ENCODE results near the gene VAMP1.
A peak's percentile ranks its signal among the peaks of the same experiment; 100 is the strongest.
"Not testable (repeated sequence)": the region's sequence is repeated elsewhere in the genome, so short reads cannot be mapped to it uniquely, and the experiment has no call there.

The VAMP1 gene

DNA sequence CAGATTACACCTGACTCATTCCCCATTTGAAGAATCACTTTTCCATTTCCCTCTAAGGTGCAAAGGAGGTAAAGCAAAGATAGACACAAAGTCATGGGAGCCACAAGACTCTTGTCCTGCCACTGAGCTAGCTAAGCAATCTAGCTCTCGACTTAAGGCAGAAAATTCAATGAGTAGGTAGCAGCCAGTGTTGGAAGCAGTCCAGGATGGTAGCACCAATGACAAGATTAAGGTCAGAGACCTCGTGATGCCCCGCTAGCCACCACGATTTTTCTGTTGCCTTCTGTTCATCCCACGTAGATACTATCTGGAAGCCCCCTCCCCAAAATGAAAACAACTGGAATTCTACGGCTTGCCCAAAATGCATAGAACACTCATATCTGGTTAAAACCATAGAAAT lies 1.4 kb downstream of the VAMP1 start:
- no peak for DNase-seq

DNA sequence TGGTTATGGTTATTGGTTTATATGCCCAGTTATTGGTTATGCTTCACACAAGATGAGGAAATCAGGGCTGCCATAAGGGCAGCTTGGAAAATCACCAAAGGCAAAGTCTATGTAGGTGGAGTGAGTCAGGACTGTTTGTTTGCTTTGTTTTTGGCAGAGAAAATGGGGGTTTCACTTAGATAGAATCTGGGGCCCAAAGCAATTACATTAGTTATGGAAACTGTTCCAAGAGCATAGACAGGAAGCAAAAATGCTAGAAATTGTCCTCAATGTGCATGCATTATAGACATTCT lies 2.2 kb downstream of the VAMP1 start:
- no peak for DNase-seq

DNA sequence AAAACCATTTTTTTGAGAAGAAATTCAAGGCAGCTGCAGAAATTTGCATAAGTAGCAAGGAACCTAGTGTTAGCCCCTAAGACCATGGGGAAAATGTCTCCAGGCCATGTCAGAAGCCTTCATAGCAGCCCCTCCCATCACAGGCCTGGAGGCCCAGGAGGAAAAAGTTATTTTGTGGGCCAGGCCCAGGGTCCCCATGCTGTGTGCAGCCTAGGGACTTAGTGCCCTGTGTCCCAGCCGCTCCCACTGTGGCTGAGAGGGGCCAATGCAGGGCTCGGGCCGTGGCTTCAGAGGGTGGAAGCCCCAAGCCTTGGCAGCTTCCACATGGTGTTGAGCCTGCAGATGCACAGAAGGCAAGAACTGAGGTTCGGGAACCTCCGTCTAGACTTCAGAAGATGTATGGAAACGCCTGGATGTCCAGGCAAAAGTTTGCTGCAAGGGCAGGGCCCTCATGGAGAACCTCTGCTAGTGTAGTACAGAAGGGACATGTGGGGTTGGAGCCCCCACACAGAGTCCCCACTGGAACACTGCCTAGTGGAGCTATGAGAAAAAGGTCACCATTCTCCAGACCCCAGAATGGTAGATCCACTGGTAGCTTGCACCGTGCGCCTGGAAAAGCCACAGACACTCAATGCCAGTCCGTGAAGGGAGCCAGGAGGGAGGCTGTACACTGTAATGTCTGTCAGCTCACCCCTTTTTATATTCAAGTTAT lies 2.8 kb downstream of the VAMP1 start:
- DNase-seq: not testable (repeated sequence)

DNA sequence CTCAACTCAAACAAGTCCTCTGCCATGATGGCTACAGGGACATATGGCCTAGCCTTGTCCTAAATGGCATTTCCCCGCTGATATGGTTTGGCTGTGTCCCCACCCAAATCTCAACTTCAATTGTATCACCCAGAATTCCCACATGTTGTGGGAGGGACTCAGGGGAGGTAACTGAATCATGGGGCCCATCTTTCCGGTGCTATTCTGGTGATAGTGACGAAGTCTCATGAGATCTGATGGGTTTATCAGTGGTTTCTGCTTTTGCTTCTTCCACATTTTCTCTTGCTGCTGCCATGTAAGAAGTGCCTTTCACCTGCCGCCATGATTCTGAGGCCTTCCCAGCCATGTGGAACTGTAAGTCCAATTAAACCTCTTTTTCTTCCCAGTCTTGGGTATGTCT lies 3.7 kb downstream of the VAMP1 start:
- not testable (repeated sequence) for DNase-seq

DNA sequence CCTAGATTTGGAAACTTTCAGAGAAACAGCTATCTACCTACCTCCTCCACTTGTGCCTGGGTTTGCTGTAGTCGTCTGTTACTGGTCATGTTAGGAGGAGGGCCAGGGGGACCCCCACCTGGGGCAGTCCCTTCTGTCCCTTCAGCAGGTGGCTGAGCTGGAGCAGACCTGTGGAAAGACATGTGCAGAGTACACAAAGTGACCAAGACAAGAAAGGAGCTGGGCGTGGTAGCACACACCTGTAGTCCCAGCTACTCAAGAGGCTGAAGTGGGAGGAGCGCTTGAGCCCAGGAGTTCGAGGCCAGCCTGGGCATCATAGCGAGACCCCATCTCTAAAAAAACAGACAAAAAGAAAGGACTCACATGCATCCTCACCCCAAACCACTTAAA lies 4.3 kb downstream of the VAMP1 start:
- DNase-seq: no peak

DNA sequence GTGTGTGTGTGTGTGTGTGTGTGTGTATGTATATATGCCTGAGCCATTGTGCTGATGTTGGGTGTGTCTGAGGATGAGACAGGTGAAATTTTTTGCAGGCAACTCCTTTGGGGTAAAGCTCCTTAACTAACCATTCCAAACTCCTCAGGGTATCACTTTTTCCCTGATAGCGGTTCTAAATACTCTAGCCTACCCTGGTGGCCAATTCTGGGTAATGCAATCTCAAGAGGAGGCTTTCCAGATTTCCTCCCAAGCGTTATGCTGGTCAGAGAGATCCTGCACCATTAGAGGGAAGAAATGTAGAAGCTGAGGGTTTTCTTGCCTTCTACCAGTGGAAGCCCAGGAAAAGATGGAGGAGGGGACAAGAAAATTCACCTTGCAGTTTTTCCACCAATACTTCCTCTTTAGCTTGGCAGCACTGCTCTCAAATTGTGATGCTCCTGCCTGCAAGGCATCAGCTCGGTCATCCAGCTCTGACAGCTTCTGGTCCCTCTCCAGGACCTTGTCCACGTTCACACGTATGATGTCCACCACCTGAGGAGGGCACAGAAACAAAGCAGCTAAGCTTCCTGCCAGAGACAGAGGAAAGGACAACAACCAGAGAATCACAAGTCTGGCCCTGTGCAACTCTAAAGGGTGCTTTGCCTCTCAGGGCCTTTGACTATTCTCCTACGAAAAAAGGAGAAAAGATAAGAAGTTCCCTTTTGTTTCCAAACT lies 4.9 kb downstream of the VAMP1 start:
- peak; percentile 82 for DNase-seq

DNA sequence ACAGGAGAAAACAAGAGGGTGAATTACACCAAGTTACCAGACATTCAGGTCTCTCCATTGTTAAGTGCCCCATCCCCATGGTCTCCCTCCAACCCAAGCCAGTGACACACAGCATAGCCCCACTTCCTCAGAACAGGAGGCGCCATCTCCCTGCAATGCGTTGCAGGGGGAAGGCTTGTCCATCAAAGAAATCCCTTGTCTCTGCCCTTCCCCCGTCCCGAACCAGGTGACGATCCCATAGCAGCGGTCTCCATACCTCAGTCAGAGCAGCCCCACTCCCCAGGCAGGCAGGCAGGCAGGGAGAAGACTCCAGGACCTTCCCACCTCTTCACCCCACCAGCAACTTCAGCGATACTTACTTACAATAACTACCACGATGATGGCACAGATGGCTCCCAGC lies 5.9 kb downstream of the VAMP1 start:
- no peak for DNase-seq

DNA sequence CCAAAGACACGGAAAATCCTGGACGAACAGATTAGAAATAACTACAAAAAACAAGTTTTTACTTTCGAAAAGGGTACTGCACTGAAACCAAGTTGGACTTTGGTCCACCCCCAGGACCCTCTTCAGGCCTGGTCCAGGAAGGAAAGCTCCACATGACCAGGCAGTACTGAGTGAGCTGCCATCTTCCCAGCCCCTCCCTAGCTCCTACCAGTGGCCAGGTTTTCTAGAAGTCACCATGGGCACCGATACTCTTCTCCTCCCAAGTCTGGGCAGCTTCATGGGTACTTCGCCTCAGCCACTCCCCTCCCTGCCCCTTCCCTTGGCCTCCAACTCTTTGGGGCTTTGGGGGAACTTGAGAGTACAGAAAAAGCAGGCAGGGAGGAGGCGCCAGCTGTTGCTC lies 6.6 kb downstream of the VAMP1 start:
- DNase-seq: no peak

DNA sequence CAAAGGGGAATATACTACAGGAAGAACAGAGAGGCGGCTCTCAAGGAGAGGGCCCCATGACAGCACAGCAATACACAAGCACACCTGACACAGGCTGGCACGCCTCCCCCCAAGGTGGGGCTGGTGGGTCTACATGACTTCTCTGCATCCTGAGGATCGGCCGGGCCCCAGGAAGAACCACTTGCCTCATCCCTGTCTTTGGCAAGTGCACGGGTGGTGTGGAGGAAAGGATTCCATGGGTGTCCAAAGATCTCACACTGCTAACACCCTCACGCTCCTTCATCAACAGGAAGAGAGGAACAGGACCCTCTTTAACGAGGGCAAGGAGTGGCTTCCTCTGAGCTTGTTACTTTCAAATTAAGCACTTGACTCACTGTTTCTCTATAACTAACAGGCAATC lies 7.3 kb downstream of the VAMP1 start:
- no peak for DNase-seq

DNA sequence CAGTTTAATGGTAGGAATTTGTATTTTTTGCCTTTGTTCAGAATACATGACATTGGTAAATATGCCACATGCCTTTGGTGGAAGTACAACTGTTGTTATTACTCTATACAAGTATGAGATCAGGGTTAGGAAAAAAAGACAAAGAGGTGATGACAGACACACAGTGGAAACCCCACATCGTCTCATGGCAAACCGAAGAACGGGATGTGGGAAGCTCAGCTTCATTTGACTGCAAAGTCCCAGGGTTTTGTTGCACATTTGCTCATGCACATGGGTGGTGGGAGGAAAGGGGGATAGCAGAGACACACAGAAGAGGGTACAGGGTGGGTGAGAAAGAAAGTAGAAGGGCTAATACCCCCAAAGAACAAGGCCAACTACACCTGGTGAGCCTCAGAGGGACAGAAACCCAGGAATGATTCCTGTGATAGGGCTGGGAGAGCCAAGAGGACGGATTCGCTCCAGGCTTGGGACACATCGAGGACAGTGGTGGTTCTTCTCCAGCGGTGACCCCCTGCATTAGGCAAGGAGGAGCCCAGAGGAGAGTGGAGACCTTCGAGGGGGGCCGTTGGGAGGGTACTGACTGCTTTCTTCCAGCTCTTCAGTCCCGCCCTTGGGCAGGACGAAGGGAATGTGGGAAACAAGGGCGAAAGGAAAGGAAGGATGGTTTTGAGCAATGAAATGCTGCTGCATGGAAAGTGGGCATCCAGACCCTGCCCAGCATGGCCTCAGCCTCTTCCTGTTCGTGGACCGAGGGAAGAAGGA lies 8.1 kb downstream of the VAMP1 start:
- DNase-seq: no peak

DNA sequence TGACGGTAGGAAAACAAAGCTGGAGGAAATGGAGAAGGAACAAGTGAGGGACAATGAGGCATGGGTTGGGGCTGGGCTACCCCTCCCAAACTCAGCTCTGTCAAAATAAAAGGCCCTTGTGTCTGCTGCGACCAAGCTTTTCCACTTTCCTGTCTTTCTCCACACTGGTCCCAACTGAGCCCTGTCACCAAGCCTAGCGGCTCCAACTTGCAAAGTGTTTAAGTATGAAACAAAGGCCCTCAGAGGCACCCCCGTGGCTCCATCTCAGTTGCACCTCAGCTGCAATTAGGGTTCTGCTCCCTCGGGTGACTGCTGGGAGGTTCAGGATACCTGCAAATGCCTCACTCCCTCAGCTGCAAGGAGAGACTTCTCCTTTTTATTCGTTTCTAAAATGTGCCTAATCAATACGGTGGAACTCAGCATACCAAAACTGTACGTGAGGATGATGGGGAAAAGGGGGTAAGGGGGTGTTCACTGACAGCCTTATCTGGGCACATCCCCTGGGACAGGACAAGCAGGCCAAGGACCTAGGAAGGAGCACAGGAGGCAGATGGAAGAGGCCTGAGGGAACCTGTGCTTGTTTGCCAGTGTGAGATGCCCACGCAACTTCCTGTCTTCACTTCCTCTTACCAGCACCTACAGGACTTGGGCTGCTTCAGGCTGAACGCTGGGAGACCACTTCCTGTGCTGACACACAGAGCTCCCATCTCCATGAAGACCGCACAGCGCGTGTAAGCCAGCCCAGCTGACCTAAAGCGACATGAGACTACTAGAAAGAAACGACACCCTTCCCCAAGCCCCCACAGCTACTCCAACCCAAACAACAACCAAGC lies 8.9 kb downstream of the VAMP1 start:
- DNase-seq: no peak

DNA sequence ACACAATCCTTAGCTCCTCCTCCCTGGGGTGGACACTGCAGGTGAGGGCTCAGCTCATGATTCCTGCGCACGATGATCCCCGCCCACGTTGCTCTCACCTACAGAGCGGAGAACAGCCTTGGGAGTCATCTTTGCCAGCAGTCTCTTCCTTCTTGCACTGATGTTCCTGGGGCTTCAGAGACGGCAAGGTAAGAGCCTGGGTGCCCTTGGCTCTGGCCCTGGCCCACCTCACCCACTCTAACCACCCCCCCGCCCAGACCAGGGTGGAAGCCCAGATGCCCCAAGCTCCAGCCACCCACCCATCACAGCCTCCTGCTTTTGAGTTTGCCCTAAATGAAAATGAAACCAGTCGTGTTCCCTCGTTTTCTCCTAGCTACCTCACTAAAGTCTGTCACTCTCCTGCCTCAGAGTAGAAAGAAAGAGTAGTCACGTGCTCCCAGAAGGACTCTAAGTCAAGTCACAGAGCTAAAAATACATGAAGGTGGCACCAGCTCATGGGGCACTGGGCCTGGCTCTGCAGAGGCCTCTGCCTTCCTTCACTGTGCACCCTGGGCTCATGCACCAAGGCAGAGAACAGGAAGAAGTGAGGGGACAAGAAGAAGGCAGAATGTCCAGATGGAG lies 9.6 kb downstream of the VAMP1 start:
- DNase-seq: no peak

DNA sequence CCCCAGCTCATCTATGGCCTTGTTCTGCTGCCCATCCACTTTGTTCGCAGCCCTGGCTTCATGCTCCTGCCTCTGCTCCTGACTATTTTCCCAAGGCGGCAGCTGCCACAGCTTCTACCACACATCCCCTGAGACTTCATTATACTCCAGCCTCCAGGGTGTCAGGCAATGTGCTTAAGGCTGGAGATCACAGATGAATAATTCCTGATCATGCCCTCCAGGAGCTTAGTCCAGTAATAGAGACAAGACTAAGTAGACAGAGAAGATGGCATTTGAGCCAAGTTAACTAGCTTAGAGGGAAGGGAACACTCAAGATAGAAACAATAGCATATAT lies 11.5 kb downstream of the VAMP1 start:
- no peak for DNase-seq

DNA sequence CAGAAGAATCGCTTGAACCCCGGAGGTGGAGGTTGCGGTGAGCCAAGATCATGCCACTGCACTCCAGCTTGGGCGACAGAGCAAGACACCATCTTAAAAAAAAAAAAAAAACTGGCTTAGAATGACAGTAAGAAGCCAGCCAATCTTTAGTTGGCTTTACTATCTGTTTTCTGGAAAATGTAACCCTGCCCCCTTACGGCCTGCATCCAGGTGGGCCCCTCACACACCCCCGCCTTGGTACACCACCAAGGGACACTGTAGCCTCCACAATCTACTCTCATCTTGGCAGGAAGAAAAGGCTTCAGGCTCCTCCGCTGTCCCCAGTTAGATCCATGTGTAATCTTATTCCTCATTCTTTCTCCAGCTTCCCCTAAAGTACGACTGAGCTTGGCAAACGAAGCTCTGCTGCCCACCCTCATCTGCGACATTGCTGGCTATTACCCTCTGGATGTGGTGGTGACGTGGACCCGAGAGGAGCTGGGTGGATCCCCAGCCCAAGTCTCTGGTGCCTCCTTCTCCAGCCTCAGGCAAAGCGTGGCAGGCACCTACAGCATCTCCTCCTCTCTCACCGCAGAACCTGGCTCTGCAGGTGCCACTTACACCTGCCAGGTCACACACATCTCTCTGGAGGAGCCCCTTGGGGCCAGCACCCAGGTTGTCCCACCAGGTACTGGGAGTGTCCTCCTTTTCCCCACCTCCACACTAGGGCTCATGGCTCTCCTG lies 12.0 kb downstream of the VAMP1 start:
- no peak for DNase-seq

DNA sequence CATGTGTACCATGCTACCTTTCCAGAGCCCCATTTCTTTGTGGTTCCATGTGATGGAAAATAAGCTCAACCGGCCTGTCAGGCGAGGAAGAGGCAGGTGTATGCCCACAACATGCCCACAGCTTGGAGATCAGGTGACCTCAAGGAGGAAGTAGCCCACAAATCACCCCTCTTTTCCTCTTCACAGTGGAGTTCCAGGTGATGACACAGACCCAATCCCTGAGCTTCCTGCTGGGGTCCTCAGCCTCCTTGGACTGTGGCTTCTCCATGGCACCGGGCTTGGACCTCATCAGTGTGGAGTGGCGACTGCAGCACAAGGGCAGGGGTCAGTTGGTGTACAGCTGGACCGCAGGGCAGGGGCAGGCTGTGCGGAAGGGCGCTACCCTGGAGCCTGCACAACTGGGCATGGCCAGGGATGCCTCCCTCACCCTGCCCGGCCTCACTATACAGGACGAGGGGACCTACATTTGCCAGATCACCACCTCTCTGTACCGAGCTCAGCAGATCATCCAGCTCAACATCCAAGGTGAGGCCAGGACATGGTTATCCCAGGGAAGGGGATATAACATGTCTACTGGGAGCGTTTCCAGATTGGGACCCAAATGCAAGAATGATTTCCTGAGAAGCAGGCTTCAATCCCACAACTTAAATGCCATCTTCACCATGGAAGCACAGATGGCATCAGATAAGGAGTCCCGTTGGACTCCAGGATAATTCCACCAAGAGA lies 13.1 kb downstream of the VAMP1 start:
- no peak for DNase-seq

DNA sequence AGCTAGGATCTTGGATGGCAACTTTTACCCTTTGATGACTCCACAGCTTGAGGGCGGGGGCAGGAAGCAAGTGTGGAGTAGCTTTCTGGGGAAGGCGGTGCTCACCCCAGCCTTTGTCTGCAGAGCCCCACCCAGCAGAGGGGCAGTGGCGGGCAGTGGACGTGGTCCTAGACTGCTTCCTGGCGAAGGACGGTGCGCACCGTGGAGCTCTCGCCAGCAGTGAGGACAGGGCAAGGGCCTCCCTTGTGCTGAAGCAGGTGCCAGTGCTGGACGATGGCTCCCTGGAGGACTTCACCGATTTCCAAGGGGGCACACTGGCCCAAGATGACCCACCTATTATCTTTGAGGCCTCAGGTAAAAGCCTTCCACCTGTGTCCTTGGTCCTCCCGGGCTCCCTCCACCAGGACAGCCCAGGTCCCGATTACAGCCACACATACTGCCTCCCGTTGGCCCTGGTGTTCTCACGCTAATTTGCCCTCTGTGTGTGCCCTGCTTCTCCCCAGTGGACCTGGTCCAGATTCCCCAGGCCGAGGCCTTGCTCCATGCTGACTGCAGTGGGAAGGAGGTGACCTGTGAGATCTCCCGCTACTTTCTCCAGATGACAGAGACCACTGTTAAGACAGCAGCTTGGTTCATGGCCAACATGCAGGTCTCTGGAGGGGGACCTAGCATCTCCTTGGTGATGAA lies 17.4 kb downstream of the VAMP1 start:
- no peak for DNase-seq

DNA sequence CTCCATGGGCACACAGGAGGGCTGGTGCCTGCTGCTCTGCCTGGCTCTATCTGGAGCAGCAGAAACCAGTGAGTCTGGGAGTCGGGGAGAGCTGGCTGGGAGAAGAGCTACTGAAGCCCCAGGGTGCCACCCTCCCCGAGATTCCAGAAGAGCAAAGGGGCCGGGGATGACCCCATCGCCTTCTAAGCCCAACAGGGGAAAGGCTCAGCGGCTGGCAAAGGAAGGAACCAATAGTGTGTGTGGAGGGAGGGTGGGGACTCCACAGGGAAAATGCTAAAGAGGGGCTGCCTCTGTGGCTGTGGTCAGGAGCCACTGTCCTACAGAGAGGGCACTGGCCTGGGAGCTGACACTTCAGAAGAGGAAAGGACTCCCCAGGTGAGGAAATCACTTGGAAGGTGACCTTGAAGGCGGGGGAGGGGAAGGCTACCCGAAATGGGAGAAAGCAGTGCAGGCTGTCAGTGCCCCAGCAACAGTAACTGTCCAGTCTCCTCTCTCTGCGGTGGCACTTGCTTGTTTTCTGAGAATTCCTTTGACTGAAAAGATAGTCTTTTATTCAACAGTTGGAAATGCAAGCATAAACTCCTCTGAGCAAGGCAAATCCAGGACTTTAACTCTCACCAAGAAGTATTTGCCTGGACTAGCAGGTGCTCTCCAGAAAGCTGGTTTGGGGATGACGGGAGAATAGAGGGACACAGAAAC lies 18.1 kb downstream of the VAMP1 start:
- peak; percentile 12 for DNase-seq

DNA sequence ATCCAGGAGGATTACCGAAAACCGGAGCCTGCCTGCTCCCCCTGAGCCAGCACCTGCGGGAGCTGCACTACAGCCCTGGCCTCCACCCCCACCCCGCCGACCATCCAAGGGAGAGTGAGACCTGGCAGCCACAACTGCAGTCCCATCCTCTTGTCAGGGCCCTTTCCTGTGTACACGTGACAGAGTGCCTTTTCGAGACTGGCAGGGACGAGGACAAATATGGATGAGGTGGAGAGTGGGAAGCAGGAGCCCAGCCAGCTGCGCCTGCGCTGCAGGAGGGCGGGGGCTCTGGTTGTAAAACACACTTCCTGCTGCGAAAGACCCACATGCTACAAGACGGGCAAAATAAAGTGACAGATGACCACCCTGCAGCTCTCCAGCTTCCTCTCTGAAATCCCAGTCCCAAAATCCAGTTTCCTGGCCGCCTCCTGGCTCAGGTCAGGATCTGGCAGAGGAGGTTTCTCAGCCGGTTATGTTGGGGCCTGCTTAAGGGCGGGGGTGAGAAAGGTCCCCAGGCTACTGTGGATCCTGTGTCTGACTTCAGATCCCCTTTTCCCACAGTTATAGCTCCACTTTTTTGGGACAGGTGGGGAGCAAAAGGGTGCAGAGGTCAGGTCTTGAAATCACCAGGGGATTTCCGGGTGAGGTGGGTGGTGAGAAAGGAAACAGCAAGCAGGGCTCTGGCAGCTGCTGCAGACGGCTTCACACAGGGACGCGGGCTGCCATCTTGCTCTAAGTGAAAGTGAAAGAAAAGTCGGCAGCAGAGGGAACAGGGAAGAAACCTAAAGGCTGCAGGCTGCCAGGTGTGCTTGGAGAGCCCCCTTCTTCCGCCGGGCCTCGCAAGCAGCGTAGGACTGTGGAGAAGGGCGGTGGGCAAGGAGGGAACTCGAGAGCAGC lies 18.9 kb downstream of the VAMP1 start, which contains the start of gene TAPBPL:
TAPBPL (plus strand) TSS at position 695 of the 897 bp plus-strand sequence. CDS start 207 bp downstream, outside the sequence.
- DNase-seq: peak; percentile 96

DNA sequence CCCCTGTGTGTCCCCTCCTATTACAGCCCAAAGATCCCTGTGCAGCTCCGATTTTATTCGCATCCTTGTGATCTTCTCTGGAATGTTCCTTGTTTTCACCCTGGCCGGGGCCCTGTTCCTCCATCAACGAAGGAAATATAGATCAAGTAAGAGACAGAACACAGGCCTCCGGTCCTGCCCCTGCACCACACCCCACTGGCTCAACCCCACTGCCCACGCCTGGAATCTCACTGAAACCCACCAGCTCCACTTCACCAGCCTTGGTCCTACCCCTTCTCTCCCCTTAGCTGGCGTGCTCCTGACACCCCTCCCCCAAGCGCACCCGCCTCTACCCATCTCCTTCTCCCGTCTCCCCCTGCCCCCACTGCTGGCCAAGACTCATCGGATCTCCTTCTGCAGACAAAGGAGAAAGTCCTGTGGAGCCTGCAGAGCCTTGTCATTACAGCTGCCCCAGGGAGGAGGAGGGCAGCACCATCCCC lies 19.6 kb downstream of the VAMP1 start:
- no peak for DNase-seq

All from NCI-H1694 (cell line).